Measurements from ENCODE around the gene TBX2.

- TF ChIP-seq POLR2A (IDR thresholded peaks at IDR 0.05; ENCODE audit: low read depth, low read length) (no peak), SPI1 (IDR thresholded peaks at IDR 0.05; ENCODE audit: low read depth, low read length) (no peak), POLR2AphosphoS5 (IDR thresholded peaks at IDR 0.05; ENCODE audit: low read depth, low read length) (no peak), TAF1 (IDR thresholded peaks at IDR 0.05; ENCODE audit: low read depth, low read length) (no peak), PAX5 (IDR thresholded peaks at IDR 0.05; ENCODE audit: insufficient read depth, low read length, severe bottlenecking) (no peak), POU2F2 (IDR thresholded peaks at IDR 0.05; ENCODE audit: low read depth, low read length) (no peak)
Measured at GRCh38 chr17:61425682-61426481, 26.2 kb downstream of the TBX2 start.
